GM15510 (cell line): ENCODE data around the gene TJP1.

ENCODE experiments used
- POLR2A ChIP-seq: IDR thresholded peaks from 3 replicates; pipeline ENCODE4 v1.6.1; 2011; ENCODE audit warnings: borderline replicate concordance; ENCODE audit not compliant: insufficient read length; ENCODE audit errors: extremely low read depth

The TJP1 gene

GRCh38 chr15:29820394-29821154, 1.7 kb downstream of the TJP1 start:
- no peak for TF ChIP-seq POLR2A

GRCh38 chr15:29819979-29820378, 2.3 kb downstream of the TJP1 start:
- no peak for TF ChIP-seq POLR2A

GRCh38 chr15:29818141-29818540, 4.1 kb downstream of the TJP1 start:
- no peak for TF ChIP-seq POLR2A

GRCh38 chr15:29815000-29815710, 7.1 kb downstream of the TJP1 start:
- no peak for TF ChIP-seq POLR2A

GRCh38 chr15:29813009-29813408, 9.3 kb downstream of the TJP1 start:
- no peak for TF ChIP-seq POLR2A

- TF ChIP-seq POLR2A, result no peak
Observed at GRCh38 chr15:29812384-29812694, 9.9 kb downstream of the TJP1 start.

GRCh38 chr15:29811691-29812383, 10.4 kb downstream of the TJP1 start:
- TF ChIP-seq POLR2A, result no peak

- TF ChIP-seq POLR2A, result no peak
Observed at GRCh38 chr15:29805708-29806104, 16.6 kb downstream of the TJP1 start.

- no peak for TF ChIP-seq POLR2A
Observed at GRCh38 chr15:29805043-29805707, 17.1 kb downstream of the TJP1 start.

- no peak for TF ChIP-seq POLR2A
Observed at GRCh38 chr15:29802411-29802810, 19.9 kb downstream of the TJP1 start.

- TF ChIP-seq POLR2A, result no peak
Observed at GRCh38 chr15:29800491-29801366, 21.5 kb downstream of the TJP1 start.

- no peak for TF ChIP-seq POLR2A
Observed at GRCh38 chr15:29799859-29800258, 22.4 kb downstream of the TJP1 start.

- no peak for TF ChIP-seq POLR2A
Observed at GRCh38 chr15:29795610-29796009, 26.7 kb downstream of the TJP1 start.
